Tibial nerve (tissue), 4 donors: Measurements from ENCODE around the gene ADCK2. TPM values are rescaled to one million over a fixed set of nuclear protein-coding genes. Genes with fewer than 3 reads are reported as not detected.
"Not testable (repeated sequence)": the region's sequence is repeated elsewhere in the genome, so short reads cannot be mapped to it uniquely, and the experiment has no call there.

Experiments used
- DNase-seq, 2 donors: peaks; one replicate each; pipeline ENCODE4 v3.0.0-alpha.2; 2019; ENCODE audit warnings: low spot score in 2 of 2
- H3K27ac ChIP-seq, 4 donors: fragments of 200-600 bp; sonication (generic) in 3 of 4; one replicate each; pipeline ENCODE4 v1.5.1; 2017 to 2019; ENCODE audit warnings: mild to moderate bottlenecking in 1 of 4
- H3K27me3 ChIP-seq, 2 donors: fragments of 200-600 bp; sonication (generic) in 1 of 2; one replicate each; pipeline versions ENCODE4 v1.5.1 to v1.6.0; 2017 to 2019
- H3K36me3 ChIP-seq, 3 donors: fragments of 200-600 bp; sonication (generic); one replicate each; pipeline ENCODE4 v1.5.1; 2018 to 2019
- H3K4me1 ChIP-seq, 4 donors: fragments of 200-600 bp; sonication (generic) in 3 of 4; one replicate each; pipeline ENCODE4 v1.5.1; 2017 to 2019
- H3K4me3 ChIP-seq, 4 donors: fragments of 200-600 bp; sonication (generic) in 3 of 4; one replicate each; pipeline ENCODE4 v1.5.1; 2017 to 2019; ENCODE audit warnings: mild to moderate bottlenecking in 1 of 4, moderate library complexity in 1 of 4
- H3K9me3 ChIP-seq, 4 donors: fragments of 200-600 bp; sonication (generic) in 3 of 4; one replicate each; pipeline ENCODE4 v1.5.1; 2017 to 2019
- CTCF ChIP-seq, 5 experiments: fragments of 200-600 bp in 3 of 5; fragments of 450-650 bp in 2 of 5; sonication (generic) in 3 of 5; IDR thresholded peaks; one replicate each; pipeline ENCODE4 v1.5.1; 2016 to 2019; ENCODE audit warnings: antibody characterized with exemption in 5 of 5, mild to moderate bottlenecking in 3 of 5, moderate library complexity in 2 of 5
- EP300 ChIP-seq, 2 donors: sonication (generic); formaldehyde crosslinking; IDR thresholded peaks; one replicate each; pipeline ENCODE4 v1.6.1; 2017; ENCODE audit warnings: antibody characterized with exemption in 2 of 2, mild to moderate bottlenecking in 1 of 2
- POLR2A ChIP-seq, 2 donors: fragments of 450-650 bp; IDR thresholded peaks; one replicate each; pipeline ENCODE4 v1.6.1; 2017; ENCODE audit warnings: antibody characterized with exemption in 2 of 2, mild to moderate bottlenecking in 2 of 2, moderate library complexity in 2 of 2
- WGBS, 2 donors: methylation state at CpG; one replicate each; pipeline ENCODE4 v1.1.5; 2018; 5-methylcytosine and 5-hydroxymethylcytosine counted together
- total RNA-seq, 4 donors: library from RNA; depleted of rRNA; stranded (reverse); fragments of >200 nt; gene quantifications; one replicate each; pipeline ENCODE4 v1.1.0, GENCODE V29; 2016

Gene ADCK2
- total RNA-seq, 4 donors from 2014 or later = 20.7 to 34.5 (median 26.7) TPM

DNA sequence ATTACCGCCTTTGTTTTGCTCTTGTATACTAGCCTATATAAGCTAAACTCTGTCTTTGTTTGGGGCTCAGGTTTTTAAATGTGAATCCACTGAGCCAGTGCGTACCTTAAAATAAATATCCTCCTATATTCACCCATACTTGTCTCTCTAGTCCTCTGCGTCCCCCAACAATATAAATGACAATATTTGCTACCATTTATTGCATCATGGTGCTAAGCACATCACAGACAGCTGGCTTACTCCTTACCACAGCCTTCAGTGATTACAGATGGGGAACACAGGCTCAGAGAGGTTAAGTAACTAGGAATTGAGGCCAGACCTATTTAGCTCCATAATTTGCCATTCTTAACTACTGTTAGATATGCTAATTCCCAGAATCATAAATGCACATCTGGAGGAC is 3.4 kb upstream of the ADCK2 start:
- WGBS, 2 donors = 88 to 91% methylated on average over 3 of the region's 3 CpGs
- DNase-seq = no peak

GRCh38 chr7:140669862-140670261 is 2.9 kb upstream of the ADCK2 start:
- H3K9me3 ChIP-seq, DNase-seq, H3K27ac ChIP-seq, H3K27me3 ChIP-seq, H3K36me3 ChIP-seq, H3K4me3 ChIP-seq: not testable (repeated sequence)
- WGBS, 2 donors = 87 to 94% methylated on average over 10 of the region's 10 CpGs
- H3K4me1 ChIP-seq = peaks cover 0 to 26% (median 11%) of the 10 kb centered on the region in 4 donors

More for the DNA sequence above, 3.4 kb upstream of the ADCK2 start:
- Histone ChIP-seq H3K4me3 (no peak overlapping the region), H3K9me3 (no peaks in the 10 kb centered on the region), H3K4me1 (peaks cover 0 to 21% (median 6%) of the 10 kb centered on the region in 4 donors), H3K27me3 (no peaks in the 10 kb centered on the region), H3K27ac (no peak overlapping the region), H3K36me3 (no peaks in the 10 kb centered on the region)
- TF ChIP-seq POLR2A (IDR thresholded peaks at IDR 0.05) (no peak), EP300 (IDR thresholded peaks at IDR 0.05) (no peak), CTCF (IDR thresholded peaks at IDR 0.05) (no peak)

- H3K4me1 ChIP-seq = peaks cover 0 to 32% (median 15%) of the 10 kb centered on the region in 4 donors
- no peaks in the 10 kb centered on the region for H3K36me3 ChIP-seq
- TF ChIP-seq EP300 (IDR thresholded peaks at IDR 0.05) = no peak
- TF ChIP-seq POLR2A (IDR thresholded peaks at IDR 0.05) = no peak
- no peak for TF ChIP-seq CTCF (IDR thresholded peaks at IDR 0.05)
- H3K27ac ChIP-seq = no peak overlapping the region
- H3K9me3 ChIP-seq = no peaks in the 10 kb centered on the region
- no peak for DNase-seq
- 61 to 72% methylated on average over 4 of the region's 4 CpGs for WGBS, 2 donors
- H3K4me3 ChIP-seq = no peak overlapping the region
- no peaks in the 10 kb centered on the region for H3K27me3 ChIP-seq
Measured at GRCh38 chr7:140670343-140670935, 2.3 kb upstream of the ADCK2 start.

DNA sequence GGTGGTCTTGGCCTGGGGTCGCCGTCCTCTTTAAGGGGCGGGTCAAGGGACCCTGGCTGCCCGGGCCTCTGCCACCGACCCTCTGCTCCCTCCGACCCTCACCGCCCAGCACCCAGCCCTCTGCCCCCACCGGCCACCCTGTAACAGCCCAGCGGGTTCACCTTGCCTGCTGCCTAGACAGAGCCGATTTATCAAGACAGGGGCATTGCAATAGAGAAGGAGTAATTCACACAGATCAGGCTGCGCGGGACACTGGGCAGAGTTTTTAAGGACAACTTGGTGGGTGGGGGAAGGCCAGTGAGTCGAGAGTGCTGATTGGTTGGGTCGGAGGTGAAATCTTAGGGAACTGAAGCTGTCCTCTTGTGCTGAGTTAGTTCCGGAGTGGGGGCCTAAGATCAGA is 779 bp upstream of the ADCK2 start:
- no peak for DNase-seq
- TF ChIP-seq CTCF (IDR thresholded peaks at IDR 0.05) (no peak), EP300 (IDR thresholded peaks at IDR 0.05) (no peak), POLR2A (IDR thresholded peaks at IDR 0.05) (no peak)
- Histone ChIP-seq H3K4me1 (peaks cover 0 to 41% (median 16%) of the 10 kb centered on the region in 4 donors), H3K27ac (peak overlapping the region in 1 of 4 donors; percentile 89), H3K36me3 (peaks cover 0 to 10% (median 0%) of the 10 kb centered on the region in 3 donors), H3K4me3 (peak overlapping the region in 1 of 4 donors; percentile 78), H3K9me3 (no peaks in the 10 kb centered on the region), H3K27me3 (no peaks in the 10 kb centered on the region)
- WGBS, 2 donors = 74% methylated on average over 15 of the region's 15 CpGs

DNA sequence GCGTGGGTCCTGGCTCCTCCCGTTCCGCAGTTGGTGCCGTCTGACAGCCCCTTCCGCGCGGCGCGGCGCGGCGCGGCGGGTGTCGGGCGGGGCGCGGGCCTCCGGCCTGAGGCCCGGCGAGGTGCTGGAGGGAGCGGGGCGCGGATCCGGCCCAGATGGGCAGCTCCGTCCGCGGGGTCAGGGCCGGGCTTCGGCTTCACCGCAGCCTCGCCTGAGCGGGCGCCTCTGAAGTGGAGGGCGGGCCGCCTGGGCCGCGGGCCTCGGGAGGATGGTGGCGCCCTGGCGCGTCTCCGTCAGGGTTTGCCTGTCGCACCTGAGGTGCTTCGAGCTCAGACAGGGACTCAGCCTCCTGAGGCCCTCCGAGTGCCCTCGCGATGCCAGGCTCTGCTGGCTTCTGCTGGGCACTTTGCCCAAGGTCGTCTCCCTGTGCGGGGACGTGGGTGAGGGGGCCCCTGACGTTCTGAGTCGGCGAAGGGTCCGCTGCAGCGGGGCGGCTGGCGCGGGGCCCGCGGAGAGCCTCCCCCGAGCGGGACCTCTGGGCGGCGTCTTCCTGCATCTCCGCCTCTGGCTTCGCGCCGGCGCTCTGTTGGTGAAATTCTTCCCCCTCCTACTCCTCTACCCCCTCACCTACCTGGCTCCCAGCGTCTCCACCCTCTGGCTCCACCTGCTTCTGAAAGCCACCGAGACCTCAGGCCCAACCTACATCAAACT is 473 bp downstream of the ADCK2 start:
- peaks cover 0 to 20% (median 0%) of the 10 kb centered on the region in 3 donors for H3K36me3 ChIP-seq
- peak overlapping the region; percentile 71 to 94 (median 88) for H3K27ac ChIP-seq
- TF ChIP-seq POLR2A (IDR thresholded peaks at IDR 0.05) (no peak), EP300 (IDR thresholded peaks at IDR 0.05) (no peak), CTCF (IDR thresholded peaks at IDR 0.05) (no peak)
- H3K9me3 ChIP-seq = no peaks in the 10 kb centered on the region
- H3K4me1 ChIP-seq = peaks cover 0 to 41% (median 16%) of the 10 kb centered on the region in 4 donors
- H3K4me3 ChIP-seq = peak overlapping the region; percentile 66 to 95 (median 78)
- 0 to 1% methylated on average over 41 to 58 of the region's 72 CpGs for WGBS, 2 donors
- no peaks in the 10 kb centered on the region for H3K27me3 ChIP-seq
- DNase-seq = no peak
